ENCODE results near the gene UCHL3. TPM values are rescaled to one million over a fixed set of nuclear protein-coding genes. Genes with fewer than 3 reads are reported as not detected.
A peak's percentile ranks its signal among the peaks of the same experiment; 100 is the strongest.

UCHL3 gene
- total RNA-seq, 1 experiment from 2014 or later: 25.0 TPM

GRCh38 chr13:75607447-75607846 lies 57.9 kb downstream of the UCHL3 start:
- DNase-seq (ENCODE audit: low read depth): no peak

GRCh38 chr13:75610466-75610865 lies 60.9 kb downstream of the UCHL3 start:
- DNase-seq (ENCODE audit: low read depth): no peak
- in situ Hi-C loops (cut with HindIII; ENCODE audit: low pct_unique_long_range_greater_than_20kb, low sequenced_read_pairs): no loop called here

More at GRCh38 chr13:75607447-75607846, 57.9 kb downstream of the UCHL3 start:
- in situ Hi-C loops (cut with HindIII; ENCODE audit: low pct_unique_long_range_greater_than_20kb, low sequenced_read_pairs): no loop called here

- no peak for DNase-seq (ENCODE audit: low read depth)
- in situ Hi-C loops (cut with HindIII; ENCODE audit: low pct_unique_long_range_greater_than_20kb, low sequenced_read_pairs): no loop called here
Observed at GRCh38 chr13:75612354-75612753, 62.8 kb downstream of the UCHL3 start.

- no peak for DNase-seq (ENCODE audit: low read depth)
- in situ Hi-C loops (cut with HindIII; ENCODE audit: low pct_unique_long_range_greater_than_20kb, low sequenced_read_pairs): no loop called here
Observed at GRCh38 chr13:75617230-75617629, 67.6 kb downstream of the UCHL3 start.

GRCh38 chr13:75618308-75618707 lies 68.7 kb downstream of the UCHL3 start:
- in situ Hi-C loops (cut with HindIII; ENCODE audit: low pct_unique_long_range_greater_than_20kb, low sequenced_read_pairs): no loop called here
- DNase-seq (ENCODE audit: low read depth): no peak

GRCh38 chr13:75620020-75620419 lies 70.4 kb downstream of the UCHL3 start:
- in situ Hi-C loops (cut with HindIII; ENCODE audit: low pct_unique_long_range_greater_than_20kb, low sequenced_read_pairs): no loop called here
- DNase-seq (ENCODE audit: low read depth): no peak

- in situ Hi-C loops (cut with HindIII; ENCODE audit: low pct_unique_long_range_greater_than_20kb, low sequenced_read_pairs): no loop called here
- DNase-seq (ENCODE audit: low read depth): no peak
Observed at GRCh38 chr13:75621147-75621546, 71.6 kb downstream of the UCHL3 start.

GRCh38 chr13:75628801-75629200 lies 79.2 kb downstream of the UCHL3 start:
- DNase-seq (ENCODE audit: low read depth): no peak
- in situ Hi-C loops (cut with HindIII; ENCODE audit: low pct_unique_long_range_greater_than_20kb, low sequenced_read_pairs): no loop called here

- DNase-seq (ENCODE audit: low read depth): no peak
- in situ Hi-C loops (cut with HindIII; ENCODE audit: low pct_unique_long_range_greater_than_20kb, low sequenced_read_pairs): no loop called here
Observed at GRCh38 chr13:75633285-75633684, 83.7 kb downstream of the UCHL3 start.

- in situ Hi-C loops (cut with HindIII; ENCODE audit: low pct_unique_long_range_greater_than_20kb, low sequenced_read_pairs): no loop called here
- peak; percentile 3 for DNase-seq (ENCODE audit: low read depth)
Observed at GRCh38 chr13:75635101-75635827, 85.7 kb downstream of the UCHL3 start.

GRCh38 chr13:75635828-75636435 lies 86.3 kb downstream of the UCHL3 start, which contains the start of gene LMO7:
TSS of gene LMO7 (plus strand) at chr13:75636330. CDS start at chr13:75636658, 328 bp downstream.
- in situ Hi-C loops (cut with HindIII; ENCODE audit: low pct_unique_long_range_greater_than_20kb, low sequenced_read_pairs): no loop called here
- peak; percentile 46 for DNase-seq (ENCODE audit: low read depth)

- peak; percentile 44 for DNase-seq (ENCODE audit: low read depth)
- in situ Hi-C loops (cut with HindIII; ENCODE audit: low pct_unique_long_range_greater_than_20kb, low sequenced_read_pairs): no loop called here
Observed at GRCh38 chr13:75636436-75637180, 87.0 kb downstream of the UCHL3 start.

- no peak for DNase-seq (ENCODE audit: low read depth)
- in situ Hi-C loops (cut with HindIII; ENCODE audit: low pct_unique_long_range_greater_than_20kb, low sequenced_read_pairs): no loop called here
Observed at GRCh38 chr13:75637181-75637750, 87.7 kb downstream of the UCHL3 start.

- in situ Hi-C loops (cut with HindIII; ENCODE audit: low pct_unique_long_range_greater_than_20kb, low sequenced_read_pairs): no loop called here
- DNase-seq (ENCODE audit: low read depth): no peak
Observed at GRCh38 chr13:75639454-75639853, 89.9 kb downstream of the UCHL3 start.

GRCh38 chr13:75641026-75641425 lies 91.4 kb downstream of the UCHL3 start:
- in situ Hi-C loops (cut with HindIII; ENCODE audit: low pct_unique_long_range_greater_than_20kb, low sequenced_read_pairs): no loop called here
- no peak for DNase-seq (ENCODE audit: low read depth)

GRCh38 chr13:75643182-75643581 lies 93.6 kb downstream of the UCHL3 start:
- DNase-seq (ENCODE audit: low read depth): no peak
- in situ Hi-C loops (cut with HindIII; ENCODE audit: low pct_unique_long_range_greater_than_20kb, low sequenced_read_pairs): no loop called here

- in situ Hi-C loops (cut with HindIII; ENCODE audit: low pct_unique_long_range_greater_than_20kb, low sequenced_read_pairs): no loop called here
Observed at GRCh38 chr13:75643693-75644092, 94.1 kb downstream of the UCHL3 start.

GRCh38 chr13:75645141-75645540 lies 95.5 kb downstream of the UCHL3 start:
- in situ Hi-C loops (cut with HindIII; ENCODE audit: low pct_unique_long_range_greater_than_20kb, low sequenced_read_pairs): no loop called here
- no peak for DNase-seq (ENCODE audit: low read depth)

More at GRCh38 chr13:75643693-75644092, 94.1 kb downstream of the UCHL3 start:
- no peak for DNase-seq (ENCODE audit: low read depth)
